HG03139 (cell line): ENCODE measurements around the gene PEX14.

Source experiments
- ATAC-seq: cut with Tn5 transposase; IDR thresholded peaks from one replicate; pipeline ENCODE4 v1.9.1; 2021; ENCODE audit not compliant: unreplicated experiment

The PEX14 gene

DNA sequence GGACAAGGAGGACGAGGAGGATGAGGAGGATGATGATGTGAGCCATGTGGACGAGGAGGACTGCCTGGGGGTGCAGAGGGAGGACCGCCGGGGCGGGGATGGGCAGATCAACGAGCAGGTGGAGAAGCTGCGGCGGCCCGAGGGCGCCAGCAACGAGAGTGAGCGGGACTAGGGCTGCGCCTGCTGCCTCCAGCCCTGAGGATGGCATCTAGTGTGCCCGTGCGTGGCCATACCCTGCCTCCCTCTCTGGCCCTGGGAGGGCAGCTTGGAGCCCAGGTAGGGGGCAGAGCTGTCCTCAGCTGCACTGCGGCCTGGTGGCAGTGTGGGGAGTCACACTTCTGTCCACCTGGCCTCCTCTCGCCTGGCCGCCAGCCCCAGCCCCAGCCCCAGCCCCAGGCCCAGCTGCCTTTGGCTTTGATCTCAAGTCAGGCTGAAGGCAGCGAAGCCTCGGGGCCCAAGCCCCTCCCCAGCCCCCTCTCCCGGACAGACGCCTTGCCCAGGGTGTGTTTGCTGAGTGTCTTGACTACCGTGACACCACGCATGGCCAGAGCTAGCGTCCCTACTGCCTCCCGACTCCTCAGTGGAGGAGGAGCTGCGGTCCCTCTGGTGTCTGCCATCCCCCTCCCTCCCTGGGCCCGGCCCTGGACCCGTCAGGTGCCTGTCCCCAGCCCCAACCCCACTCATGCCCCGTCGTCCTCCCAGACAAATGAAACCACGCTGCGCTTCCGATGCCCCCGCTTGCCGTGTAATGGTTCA is 155.2 kb downstream of the PEX14 start:
- ATAC-seq = no peak

DNA sequence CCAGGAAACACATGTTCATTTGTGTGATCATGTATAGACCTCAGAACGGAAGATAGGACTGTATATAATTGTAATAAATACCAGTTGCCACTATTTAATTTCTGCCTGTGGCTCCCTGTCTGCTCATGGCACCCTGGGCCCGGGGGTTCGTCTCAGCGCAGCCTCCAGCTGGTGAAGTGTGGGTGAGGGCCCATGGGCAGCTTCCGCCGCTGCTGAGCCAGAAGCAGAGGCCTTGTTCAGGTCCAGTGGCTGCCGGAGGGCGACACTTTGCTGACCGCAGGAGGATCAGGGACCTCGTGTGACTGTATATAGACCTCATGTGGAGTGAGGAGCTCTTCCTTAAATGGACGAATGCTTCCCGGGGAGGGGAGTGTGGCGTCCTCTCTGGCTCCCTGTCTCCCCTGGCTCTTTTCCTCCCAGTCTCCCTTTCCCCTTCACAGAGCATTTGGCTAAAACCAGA is 155.9 kb downstream of the PEX14 start:
- ATAC-seq = no peak

DNA sequence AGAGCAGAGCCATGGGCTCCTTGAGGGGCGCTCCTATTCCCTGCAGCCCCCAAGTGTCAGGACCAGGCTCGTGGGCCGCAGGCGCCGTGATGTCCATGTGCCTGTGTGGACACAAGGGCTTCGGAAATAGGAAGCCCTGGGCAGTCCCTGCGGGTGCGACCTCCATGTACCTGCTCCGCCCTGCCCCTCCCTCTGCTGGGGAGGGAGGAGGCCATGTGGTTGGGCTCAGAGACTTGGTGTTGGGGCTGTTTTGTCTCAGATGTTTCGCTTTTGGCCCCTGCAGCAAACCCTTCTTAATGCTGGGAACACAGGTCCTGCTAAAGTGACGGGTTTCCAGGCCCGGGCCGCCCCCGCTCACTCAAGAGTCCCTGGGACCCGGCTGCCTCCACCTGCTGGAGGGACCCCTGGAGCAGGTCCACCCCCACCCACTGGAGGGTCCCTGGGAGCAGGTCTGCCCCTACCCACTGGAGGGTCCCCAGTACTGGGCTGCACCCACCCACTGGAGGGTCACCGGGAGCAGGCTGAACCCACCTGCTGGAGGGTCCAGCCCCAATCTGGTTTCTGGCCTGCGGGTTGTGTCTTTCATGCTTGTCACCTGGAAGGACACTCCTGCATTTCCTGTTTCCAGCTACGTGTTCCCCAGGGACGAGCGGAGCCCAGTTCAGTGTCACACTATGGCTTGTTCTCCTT is 156.5 kb downstream of the PEX14 start:
- ATAC-seq = no peak

DNA sequence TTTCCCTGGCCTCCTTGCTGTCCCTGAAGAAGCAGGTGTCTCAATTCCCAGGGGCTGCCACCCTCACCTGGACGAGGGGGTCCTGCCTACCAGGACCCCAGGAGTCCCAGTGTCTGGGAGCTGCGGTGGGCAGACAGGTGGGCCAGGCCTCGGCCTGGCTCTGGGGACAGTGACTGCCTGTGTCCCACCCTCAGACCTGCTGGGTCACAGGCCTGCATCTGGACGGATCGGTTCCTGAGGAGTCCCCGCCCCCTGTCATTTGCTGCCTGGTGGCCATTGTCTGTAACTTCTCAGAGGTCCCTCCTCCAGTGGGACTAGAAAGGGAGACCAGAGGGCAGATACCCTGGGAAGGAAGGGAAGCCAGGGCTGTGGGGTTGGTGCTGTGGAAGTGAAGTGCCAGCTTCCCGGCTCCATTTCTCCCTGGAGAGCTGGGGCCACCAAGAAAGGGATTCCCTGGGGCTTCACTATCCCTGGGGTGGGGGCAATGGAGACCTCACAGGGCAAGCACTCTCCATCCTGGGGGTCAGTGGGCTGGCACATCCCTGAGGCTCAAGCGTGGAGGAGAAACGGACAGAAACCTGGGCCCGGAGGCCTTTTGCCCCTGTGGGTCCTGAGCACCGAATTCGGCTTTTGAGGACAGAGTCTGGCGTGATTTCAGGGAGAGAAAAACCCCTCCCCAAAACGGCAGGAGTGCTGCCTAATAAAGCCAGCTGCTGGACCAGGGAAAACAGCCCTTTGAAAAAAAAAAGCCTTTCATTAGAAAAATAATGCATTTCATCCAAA is 157.3 kb downstream of the PEX14 start:
- no peak for ATAC-seq

DNA sequence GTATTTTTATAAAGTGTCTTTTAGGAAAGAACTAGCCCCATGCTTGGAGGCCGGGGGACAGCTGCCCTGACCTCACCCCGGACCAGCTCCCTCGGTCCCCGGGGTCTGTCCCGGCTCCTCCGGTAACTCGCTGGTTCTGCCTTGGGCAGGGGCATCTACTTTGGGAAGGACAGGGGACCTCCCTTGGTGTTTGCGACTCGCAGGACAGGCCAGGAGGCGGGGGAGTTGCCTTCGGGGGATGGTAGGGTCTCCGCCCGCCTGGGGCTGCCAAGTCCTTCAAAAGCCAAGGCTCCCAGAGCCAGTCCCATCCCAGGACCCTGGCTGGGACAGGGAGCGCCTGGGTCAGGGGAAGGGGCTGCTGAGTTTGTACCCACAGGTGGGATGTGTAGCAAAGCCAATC is 157.9 kb downstream of the PEX14 start:
- ATAC-seq = no peak

DNA sequence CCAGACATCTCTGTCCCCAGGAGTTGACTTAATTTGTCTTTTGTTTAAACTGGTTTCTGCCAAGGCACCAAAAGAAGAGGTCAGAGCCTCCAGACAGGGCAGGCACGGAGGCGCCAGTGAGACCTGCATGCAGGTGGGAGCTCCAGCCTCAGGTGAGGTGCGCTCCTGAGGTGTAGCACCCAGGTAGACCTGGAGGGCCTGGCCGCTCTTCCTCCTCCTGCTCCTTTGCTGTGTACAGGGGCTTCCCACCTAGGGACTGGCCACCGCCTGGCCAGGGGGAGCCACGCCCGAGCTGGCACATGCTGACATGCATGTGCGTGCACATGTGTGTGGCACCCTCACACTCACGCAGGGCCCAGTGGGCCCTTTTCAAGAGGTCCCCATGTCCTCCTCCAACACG is 158.7 kb downstream of the PEX14 start:
- no peak for ATAC-seq

DNA sequence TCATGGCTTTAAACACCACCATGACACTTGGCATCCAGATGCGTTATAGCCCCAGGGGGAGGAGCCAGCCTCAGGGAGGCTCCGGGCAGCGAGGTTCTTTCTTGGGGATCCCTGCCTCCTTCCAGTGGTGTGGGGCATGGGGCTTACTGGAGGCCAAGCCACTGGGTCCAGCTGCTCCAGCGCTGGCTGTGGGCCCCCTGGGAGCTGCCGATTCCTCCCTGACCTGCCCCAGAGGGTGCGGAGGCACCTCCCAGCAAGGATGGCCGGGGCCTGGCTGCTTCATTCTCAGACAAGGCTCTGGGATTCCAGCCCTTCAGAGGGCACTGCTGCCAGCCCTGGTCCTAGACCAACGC is 159.3 kb downstream of the PEX14 start:
- no peak for ATAC-seq

DNA sequence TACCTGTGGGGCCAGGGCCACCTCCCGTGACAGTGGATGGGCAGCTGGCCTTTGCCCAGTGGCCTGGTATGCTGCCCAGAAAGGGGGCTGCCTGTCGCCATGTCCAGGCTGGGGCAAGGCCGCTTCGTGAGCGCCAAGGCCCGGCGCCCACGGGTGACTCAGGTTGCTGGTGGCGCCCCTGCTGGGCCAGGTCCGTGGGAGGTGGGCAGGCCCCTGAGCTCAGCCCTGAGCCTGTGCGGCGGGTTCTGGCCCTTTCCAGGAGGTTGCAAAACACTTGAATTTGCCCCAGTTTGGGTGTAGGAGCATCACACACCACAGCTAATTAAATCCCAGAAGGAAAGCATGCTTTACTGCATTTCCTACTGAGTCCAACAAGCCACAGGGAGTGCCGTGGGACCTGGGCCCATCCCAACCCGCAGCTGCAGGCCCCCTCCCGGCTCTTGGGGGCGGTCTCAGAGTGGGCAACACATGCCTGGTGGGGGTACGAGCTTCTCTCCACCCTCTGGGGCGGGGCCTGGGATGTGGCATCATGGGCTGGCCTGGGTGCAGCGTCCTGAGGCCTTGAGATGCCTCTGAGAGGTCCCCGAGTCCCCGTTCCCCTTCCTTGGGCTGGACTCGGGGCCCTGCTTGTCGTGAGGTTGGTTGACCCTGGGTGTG is 159.8 kb downstream of the PEX14 start:
- no peak for ATAC-seq

DNA sequence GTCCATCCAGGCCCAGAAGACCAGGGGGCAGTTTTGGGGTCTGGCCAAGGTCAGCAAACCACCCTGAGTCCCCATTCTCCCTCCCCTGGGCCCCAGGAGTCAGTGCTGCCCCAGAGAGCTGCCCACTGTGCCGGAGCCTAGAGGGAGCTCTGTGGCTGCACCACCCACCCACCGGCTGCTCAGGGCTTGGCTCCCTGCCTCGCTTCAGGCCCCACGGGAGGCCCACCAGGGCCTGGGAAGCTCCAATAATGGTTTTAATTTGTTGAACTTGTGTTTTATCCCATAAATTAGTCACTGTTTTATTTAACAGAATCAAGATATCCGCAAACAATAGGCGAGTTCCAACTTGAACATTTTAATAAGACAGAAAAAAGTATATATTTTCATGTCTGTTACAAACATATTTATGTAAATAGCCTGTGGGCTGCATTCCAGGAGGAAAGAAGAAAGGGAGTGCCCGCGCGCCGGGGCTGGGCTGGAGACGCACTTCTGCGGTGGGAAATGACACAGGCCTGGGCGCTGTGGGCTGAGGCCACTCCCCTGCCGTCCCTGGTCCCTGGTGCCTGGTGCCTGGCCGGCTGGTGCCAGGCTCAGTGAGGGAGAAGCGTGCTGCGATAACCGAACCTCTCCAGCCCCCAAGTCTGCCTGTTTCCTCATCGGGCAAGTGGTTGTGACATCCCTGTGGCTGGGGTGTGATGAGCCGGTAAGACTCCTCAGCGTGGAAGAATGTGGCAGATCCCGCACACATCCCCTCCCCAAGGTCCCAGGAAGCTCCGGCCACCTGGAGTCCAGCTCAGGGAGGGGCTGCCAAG is 160.5 kb downstream of the PEX14 start:
- no peak for ATAC-seq

DNA sequence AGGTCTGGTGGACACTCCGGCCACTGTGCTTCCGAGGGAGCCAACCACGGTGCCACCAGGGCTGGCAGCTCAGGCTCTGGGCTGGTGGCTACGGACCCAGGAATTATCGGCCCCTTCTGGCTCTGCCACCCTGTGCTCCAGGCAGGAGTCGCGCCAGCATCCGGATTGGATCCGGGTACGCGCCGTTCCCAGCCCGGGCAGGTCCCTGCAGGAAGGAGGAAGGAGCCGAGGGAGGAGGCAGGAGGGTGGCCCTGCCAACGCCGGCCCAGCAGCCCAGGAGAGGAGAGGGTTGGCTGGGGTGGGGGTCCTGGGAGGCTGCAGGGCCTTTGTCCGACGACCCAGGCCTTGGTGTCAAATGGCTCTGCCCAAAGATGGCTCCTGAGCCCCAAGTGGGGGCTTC is 161.2 kb downstream of the PEX14 start:
- no peak for ATAC-seq

DNA sequence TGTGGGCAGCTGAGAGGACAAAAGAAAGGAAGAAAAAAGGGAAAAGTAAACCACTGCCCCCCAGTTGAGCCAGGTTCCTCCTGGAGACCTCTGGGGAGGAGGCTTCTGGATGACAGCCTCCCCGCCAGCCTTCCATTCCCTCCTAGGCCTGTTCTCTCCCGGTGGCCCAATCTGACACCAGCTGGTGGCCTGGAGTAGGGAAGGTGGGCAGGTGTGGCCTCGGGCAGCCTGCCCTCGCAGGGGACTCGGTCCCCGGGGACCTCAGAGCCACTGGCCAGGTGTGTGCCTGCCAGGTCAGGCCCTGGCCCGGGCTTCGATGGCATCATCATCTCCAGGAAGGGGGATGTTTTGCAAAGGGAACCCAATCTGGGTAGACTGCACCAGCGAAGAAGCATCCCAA is 162.7 kb downstream of the PEX14 start:
- ATAC-seq = no peak

DNA sequence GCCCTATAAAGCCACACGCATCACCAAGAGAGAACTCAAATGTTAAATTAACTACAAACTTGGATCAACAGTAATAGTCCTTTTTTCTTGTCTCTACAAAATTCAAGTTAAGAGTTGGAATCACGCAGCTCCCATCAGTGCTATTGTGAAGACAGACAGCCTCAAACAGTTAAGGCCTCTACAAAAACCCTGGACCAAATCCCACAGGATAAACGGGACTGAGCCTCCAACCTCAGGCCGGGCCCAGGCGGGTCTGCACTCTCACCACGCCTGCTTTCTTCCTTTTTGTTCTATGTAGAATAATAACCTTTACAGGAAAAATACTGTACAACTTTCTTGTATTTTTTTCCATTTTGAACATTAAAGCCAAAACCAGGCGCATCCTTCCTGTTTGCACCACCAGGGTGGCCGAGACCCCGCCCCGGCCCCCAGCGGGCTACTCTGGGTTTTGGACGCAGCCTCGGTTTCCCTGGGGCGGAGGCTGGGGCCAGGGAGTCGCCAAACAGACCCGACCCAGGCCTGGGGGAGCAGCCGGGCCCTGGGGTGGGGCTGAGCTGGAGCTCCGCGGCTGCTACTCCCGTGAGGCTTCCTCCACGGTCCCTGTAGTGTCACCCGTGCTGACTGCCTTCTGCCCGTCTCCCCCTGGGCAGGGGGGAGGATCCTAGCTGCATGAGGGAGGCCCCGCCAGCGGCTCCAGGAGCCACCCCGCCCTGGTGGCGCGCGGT is 163.2 kb downstream of the PEX14 start:
- ATAC-seq = no peak

DNA sequence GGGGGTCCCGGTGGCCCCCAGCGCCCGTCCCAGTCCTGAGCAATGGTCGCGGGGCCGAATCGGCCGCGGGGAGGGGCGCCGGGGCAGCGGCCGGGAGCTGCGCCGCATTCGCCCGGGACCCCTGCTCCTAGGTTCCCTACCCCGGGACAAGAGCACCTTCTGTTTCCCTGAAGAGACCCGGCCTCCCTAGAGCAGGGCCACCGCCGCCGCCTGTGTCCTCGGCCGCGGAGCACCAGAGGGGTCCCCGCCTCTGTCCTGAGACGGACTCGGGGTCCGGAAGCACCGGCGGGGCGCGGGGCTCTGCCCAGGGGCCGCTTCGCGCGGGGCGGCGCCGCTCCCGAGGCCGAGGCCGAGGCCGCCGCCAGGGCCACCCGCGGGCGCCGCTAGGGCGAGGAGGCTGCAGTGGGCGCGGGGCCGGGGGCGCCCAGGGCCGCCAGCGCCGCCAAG is 163.8 kb downstream of the PEX14 start:
- no peak for ATAC-seq

DNA sequence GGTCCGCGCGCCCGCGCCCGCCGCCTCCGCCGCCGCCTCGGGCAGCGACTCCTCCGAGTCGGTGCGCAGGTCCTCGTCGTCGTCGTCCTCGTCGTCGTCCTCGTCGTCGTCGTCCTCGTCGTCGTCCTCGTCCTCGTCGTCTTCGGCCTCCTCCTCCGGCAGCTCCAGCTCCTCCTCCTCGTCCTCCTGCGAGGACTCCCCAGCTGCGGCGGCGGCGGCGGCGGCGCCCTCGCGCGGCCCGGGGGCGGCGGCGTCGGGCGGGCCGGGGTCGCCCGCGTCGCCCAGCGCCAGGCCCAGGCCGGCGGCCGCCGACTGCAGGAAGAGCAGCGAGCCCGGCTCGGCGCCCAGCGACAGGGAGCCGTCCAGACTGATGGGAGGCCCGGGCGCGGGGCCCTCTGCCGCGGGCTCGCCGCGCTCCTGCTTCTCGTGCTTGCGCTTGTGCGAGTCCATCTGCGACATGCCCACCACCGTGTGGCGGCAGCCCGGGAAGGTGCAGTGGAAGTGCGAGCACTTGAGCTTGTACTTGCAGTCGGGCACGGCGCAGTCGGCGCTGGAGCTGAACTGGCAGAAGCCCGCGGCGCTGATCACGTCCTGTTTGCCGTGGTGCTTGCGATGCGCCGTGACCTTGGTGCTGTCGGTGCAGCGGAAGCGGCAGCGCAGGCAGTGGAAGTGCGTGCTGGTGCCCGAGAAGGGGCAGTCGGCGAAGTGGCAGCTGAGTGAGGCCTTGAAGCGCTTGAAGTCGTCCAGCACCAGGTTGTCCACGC is 164.4 kb downstream of the PEX14 start:
- ATAC-seq = no peak

DNA sequence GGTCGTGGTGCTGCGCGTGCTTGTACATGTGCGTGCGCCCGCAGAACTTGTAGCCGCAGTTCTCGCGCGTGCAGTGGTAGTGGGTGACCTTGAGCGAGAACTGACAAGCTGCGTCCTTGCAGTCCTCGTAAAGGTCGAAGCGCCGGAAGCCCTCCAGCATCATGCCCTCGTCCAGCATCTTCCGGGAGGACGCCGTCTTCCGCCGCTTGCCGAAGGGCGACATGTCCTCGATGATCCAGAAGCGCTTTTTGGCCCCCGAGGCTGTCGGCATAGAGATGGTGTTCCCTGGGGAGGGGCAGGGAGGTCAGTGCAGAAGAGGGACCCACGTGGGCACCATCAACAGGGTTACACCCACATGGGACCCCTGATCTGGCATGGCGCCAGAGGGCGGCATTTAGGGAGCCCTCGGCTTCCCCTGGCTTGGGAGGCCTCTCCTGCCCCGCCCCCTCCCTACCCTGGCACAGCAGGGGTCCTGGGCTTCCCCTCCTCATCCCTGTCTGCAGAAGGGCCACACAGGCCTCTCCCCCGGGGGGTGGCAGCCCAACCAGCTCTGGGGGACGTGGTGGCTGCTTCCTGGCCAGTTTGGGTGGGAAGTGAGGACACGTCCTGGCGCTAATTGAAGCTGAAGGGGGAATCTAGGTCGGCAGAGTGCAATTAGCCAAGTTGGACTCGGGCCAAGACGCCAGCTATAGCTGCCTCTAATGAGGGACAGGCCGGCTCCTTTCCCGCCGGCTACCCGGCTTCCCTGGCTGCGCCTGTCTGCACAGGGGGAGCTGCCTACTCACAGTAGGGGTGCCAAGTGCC is 165.2 kb downstream of the PEX14 start:
- ATAC-seq = no peak

DNA sequence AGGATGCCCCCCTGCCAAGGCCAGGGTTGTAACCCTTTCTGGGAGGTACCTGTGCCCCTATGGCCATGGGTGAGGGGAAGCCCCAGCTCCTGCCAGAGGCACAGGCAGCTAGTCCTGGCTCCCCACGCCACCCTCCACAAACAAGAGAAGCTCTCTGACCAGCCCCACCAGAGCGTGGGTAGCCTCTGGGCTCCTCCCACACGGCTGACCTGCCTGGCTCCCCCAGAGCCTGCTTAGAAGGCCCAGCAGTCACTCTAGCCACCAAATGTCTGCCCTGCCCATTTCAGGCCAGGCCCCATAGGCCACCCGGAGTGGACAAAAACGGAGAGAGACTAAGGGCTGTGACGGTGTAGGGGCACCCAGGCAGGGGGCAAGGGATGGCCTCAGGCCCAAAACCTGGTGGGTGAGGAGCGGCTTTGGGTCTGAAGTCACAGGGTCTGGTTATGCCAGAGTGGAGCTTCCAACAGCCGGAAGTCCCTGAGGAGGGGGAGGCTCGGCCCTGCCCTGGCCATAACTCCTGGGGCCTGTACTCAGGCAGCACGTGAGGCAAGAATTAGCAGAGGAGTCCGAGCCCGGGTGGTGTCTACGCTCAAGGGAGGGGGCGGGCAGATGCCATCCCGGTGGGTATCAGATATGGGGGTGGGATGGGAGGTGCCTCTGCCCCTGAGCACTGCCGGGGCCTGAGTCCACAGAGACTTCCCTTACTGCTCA is 166.2 kb downstream of the PEX14 start:
- no peak for ATAC-seq

DNA sequence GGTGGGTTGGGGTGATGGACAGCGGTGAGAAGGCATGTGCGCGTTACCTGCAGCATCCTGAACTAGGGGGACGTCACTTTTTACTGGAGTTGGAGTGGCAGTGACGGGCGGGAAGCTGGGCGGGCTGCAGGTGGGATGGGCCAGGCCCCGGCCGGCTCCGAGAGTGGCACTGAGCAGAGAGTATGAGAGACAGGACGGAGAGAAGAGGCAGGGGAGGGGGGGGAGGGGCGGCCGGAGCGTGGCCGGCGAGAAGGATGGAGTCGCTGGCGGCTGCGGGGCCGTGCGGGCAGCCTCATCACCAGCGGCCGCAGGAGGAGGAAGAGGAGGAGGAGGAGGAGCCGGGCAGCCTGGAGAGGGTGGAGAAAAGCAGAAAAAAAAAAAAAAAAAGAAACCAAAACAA is 167.2 kb downstream of the PEX14 start:
- no peak for ATAC-seq
